ENCODE results near the gene HLCS. TPM values are rescaled to one million over a fixed set of nuclear protein-coding genes. Genes with fewer than 3 reads are reported as not detected.

Gene HLCS
- polyA plus RNA-seq (2013, experiment 1 of 2), result 11.5 TPM
- polyA plus RNA-seq (2013, experiment 2 of 2), result 11.3 TPM

DNA sequence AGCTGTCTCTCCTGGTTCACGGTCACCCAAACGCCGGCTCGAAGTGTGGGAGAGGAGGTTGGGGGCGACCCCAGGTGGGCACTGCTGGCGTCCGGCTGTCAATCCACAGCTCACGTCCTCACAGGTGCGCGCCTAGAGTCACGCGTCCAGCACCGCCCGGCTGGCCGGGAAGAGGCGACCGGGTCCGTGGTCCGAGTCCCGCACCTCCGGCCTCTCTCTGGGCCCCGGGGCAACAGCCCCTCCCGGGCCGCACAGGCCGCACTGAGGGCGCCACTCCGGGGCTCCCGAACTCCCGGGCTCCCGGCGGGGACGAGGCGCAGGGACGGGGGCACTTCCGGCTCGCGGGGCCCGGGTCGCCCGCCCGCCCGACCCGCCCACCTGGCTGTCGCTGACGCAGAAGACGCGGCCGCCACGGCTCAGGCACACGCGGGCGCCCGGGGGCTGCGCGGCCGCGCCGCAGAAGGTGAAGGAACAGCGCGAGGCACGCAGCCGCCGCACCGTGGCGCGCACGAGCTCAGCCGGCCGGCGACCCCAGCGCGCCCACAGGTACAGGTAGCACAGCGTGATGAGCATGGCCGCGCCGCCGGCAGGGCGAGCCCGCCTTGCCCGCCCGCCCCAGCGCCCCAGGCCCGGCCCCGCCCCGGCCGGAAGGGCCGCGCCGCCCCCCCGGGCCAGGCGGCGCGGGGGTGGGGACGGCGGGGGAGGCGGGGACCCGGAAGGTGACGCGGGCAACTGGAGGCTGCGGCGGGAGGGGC is at the start of gene HLCS:
Gene HLCS (minus strand): TSS at position 604 of the 755 bp plus-strand sequence. CDS start 31 bp downstream, at position 573.
- H2BK5ac ChIP-seq (ENCODE audit: low read length), result no peak within 1 kb of the TSS
- peak within 1 kb of the TSS; percentile 97 for H3K23ac ChIP-seq (ENCODE audit: low read depth, low read length, poor library complexity)
- no peak within 1 kb of the TSS for H3K14ac ChIP-seq (ENCODE audit: low read length)
- H3K4me2 ChIP-seq (ENCODE audit: insufficient read depth, low read length, poor library complexity, severe bottlenecking), result peak within 1 kb of the TSS; percentile 66
- H3K36me3 ChIP-seq (replicated peaks in 1 of 2; ENCODE audit: control insufficient read depth in 2 of 2, insufficient read depth in 2 of 2, low read length in 2 of 2), result peaks cover 0 to 9% of the 10 kb centered on the region in 2 donors
- no peaks in the 10 kb centered on the region for H3K27me3 ChIP-seq (ENCODE audit: control insufficient read depth in 3 of 3, insufficient read depth in 3 of 3, low read depth in 1 of 3, low read length in 3 of 3)
- peaks cover 2% of the 10 kb centered on the region for H3K79me1 ChIP-seq (ENCODE audit: low read depth, low read length)
- peak within 1 kb of the TSS; percentile 41 for H2BK12ac ChIP-seq (ENCODE audit: low read length)
- H3K4me3 ChIP-seq (ENCODE audit: low read length in 2 of 2), result peak within 1 kb of the TSS; percentile 58 to 97
- peak within 1 kb of the TSS; percentile 92 for H2AFZ ChIP-seq (ENCODE audit: low read length)
- H3K4me1 ChIP-seq (ENCODE audit: control insufficient read depth in 2 of 2, insufficient read depth in 1 of 2, low read depth in 1 of 2, low read length in 2 of 2), result peaks cover 3 to 7% of the 10 kb centered on the region in 2 donors
- no peak within 1 kb of the TSS for H2BK15ac ChIP-seq (ENCODE audit: low read length)
- peak within 1 kb of the TSS; percentile 96 for H3K18ac ChIP-seq (ENCODE audit: low read length)
- H3K9ac ChIP-seq (ENCODE audit: low read depth, low read length, poor library complexity), result peak within 1 kb of the TSS; percentile 91
- H3K4ac ChIP-seq (ENCODE audit: low read length), result no peak within 1 kb of the TSS
- H2BK120ac ChIP-seq (ENCODE audit: low read depth, low read length), result no peak within 1 kb of the TSS
- H4K8ac ChIP-seq (ENCODE audit: low read depth, low read length), result peak within 1 kb of the TSS; percentile 82
- H2AK5ac ChIP-seq (ENCODE audit: low read depth, low read length), result peak within 1 kb of the TSS; percentile 75
- no CpG with 5 or more reads among the region's 101 CpGs for WGBS, 2 donors (ENCODE audit: extremely low coverage in 2 of 2, insufficient read length in 2 of 2, insufficient replicate concordance in 1 of 2)
- H3K27ac ChIP-seq (replicated peaks; ENCODE audit: low read length), result peak within 1 kb of the TSS; percentile 67
- peak; percentile 62 for DNase-seq (ENCODE audit: low spot score)
- peaks cover 0 to 2% of the 10 kb centered on the region in 2 donors for H3K9me3 ChIP-seq (replicated peaks in 1 of 2; ENCODE audit: control insufficient read depth in 2 of 2, insufficient read depth in 1 of 2, low read depth in 1 of 2, low read length in 2 of 2)
- H4K91ac ChIP-seq (ENCODE audit: low read depth, low read length, poor library complexity), result no peak within 1 kb of the TSS

- WGBS, 2 donors (ENCODE audit: extremely low coverage in 2 of 2, insufficient read length in 2 of 2, insufficient replicate concordance in 1 of 2), result no CpG with 5 or more reads among the region's 30 CpGs
- H3K4ac ChIP-seq (ENCODE audit: low read length), result no peak overlapping the region
- no peak overlapping the region for H2BK15ac ChIP-seq (ENCODE audit: low read length)
- H3K9me3 ChIP-seq (replicated peaks in 1 of 2; ENCODE audit: control insufficient read depth in 2 of 2, insufficient read depth in 1 of 2, low read depth in 1 of 2, low read length in 2 of 2), result peaks cover 2 to 10% of the 10 kb centered on the region in 2 donors
- H3K4me1 ChIP-seq (ENCODE audit: control insufficient read depth in 2 of 2, insufficient read depth in 1 of 2, low read depth in 1 of 2, low read length in 2 of 2), result peaks cover 0 to 3% of the 10 kb centered on the region in 2 donors
- no peaks in the 10 kb centered on the region for H3K36me3 ChIP-seq (replicated peaks in 1 of 2; ENCODE audit: control insufficient read depth in 2 of 2, insufficient read depth in 2 of 2, low read length in 2 of 2)
- no peak overlapping the region for H3K4me3 ChIP-seq (ENCODE audit: low read length in 2 of 2)
- H2BK5ac ChIP-seq (ENCODE audit: low read length), result no peak overlapping the region
- H3K9ac ChIP-seq (ENCODE audit: low read depth, low read length, poor library complexity), result no peak overlapping the region
- peak overlapping the region; percentile 47 for H2AFZ ChIP-seq (ENCODE audit: low read length)
- no peak overlapping the region for H2BK120ac ChIP-seq (ENCODE audit: low read depth, low read length)
- H4K91ac ChIP-seq (ENCODE audit: low read depth, low read length, poor library complexity), result no peak overlapping the region
- H3K18ac ChIP-seq (ENCODE audit: low read length), result peak overlapping the region; percentile 60
- no peak overlapping the region for H4K8ac ChIP-seq (ENCODE audit: low read depth, low read length)
- no peak overlapping the region for H3K14ac ChIP-seq (ENCODE audit: low read length)
- no peak overlapping the region for H2AK5ac ChIP-seq (ENCODE audit: low read depth, low read length)
- H3K4me2 ChIP-seq (ENCODE audit: insufficient read depth, low read length, poor library complexity, severe bottlenecking), result peak overlapping the region; percentile 13
- peak; percentile 83 for DNase-seq (ENCODE audit: low spot score)
- no peaks in the 10 kb centered on the region for H3K79me1 ChIP-seq (ENCODE audit: low read depth, low read length)
- H2BK12ac ChIP-seq (ENCODE audit: low read length), result no peak overlapping the region
- no peak overlapping the region for H3K23ac ChIP-seq (ENCODE audit: low read depth, low read length, poor library complexity)
- H3K27ac ChIP-seq (replicated peaks; ENCODE audit: low read length), result no peak overlapping the region
- peaks cover 0 to 32% (median 7%) of the 10 kb centered on the region in 3 experiments for H3K27me3 ChIP-seq (ENCODE audit: control insufficient read depth in 3 of 3, insufficient read depth in 3 of 3, low read depth in 1 of 3, low read length in 3 of 3)
Measured at GRCh38 chr21:37009740-37010341, 43.4 kb upstream of the HLCS start.

- H3K27me3 ChIP-seq (ENCODE audit: control insufficient read depth in 3 of 3, insufficient read depth in 3 of 3, low read depth in 1 of 3, low read length in 3 of 3), result peaks cover 0 to 32% (median 7%) of the 10 kb centered on the region in 3 experiments
- H2AK5ac ChIP-seq (ENCODE audit: low read depth, low read length), result no peak overlapping the region
- H3K18ac ChIP-seq (ENCODE audit: low read length), result no peak overlapping the region
- H2BK15ac ChIP-seq (ENCODE audit: low read length), result no peak overlapping the region
- H3K79me1 ChIP-seq (ENCODE audit: low read depth, low read length), result no peaks in the 10 kb centered on the region
- no peak overlapping the region for H4K91ac ChIP-seq (ENCODE audit: low read depth, low read length, poor library complexity)
- H3K4me1 ChIP-seq (ENCODE audit: control insufficient read depth in 2 of 2, insufficient read depth in 1 of 2, low read depth in 1 of 2, low read length in 2 of 2), result peaks cover 0 to 3% of the 10 kb centered on the region in 2 donors
- H3K4me2 ChIP-seq (ENCODE audit: insufficient read depth, low read length, poor library complexity, severe bottlenecking), result no peak overlapping the region
- H2BK120ac ChIP-seq (ENCODE audit: low read depth, low read length), result no peak overlapping the region
- no peak overlapping the region for H2BK5ac ChIP-seq (ENCODE audit: low read length)
- no peak overlapping the region for H4K8ac ChIP-seq (ENCODE audit: low read depth, low read length)
- no peak overlapping the region for H3K14ac ChIP-seq (ENCODE audit: low read length)
- no peak overlapping the region for H3K4ac ChIP-seq (ENCODE audit: low read length)
- no peaks in the 10 kb centered on the region for H3K36me3 ChIP-seq (replicated peaks in 1 of 2; ENCODE audit: control insufficient read depth in 2 of 2, insufficient read depth in 2 of 2, low read length in 2 of 2)
- H3K9ac ChIP-seq (ENCODE audit: low read depth, low read length, poor library complexity), result no peak overlapping the region
- H2AFZ ChIP-seq (ENCODE audit: low read length), result peak overlapping the region; percentile 61
- peaks cover 2 to 10% of the 10 kb centered on the region in 2 donors for H3K9me3 ChIP-seq (replicated peaks in 1 of 2; ENCODE audit: control insufficient read depth in 2 of 2, insufficient read depth in 1 of 2, low read depth in 1 of 2, low read length in 2 of 2)
- no CpG with 5 or more reads among the region's 12 CpGs for WGBS, 2 donors (ENCODE audit: extremely low coverage in 2 of 2, insufficient read length in 2 of 2, insufficient replicate concordance in 1 of 2)
- no peak overlapping the region for H3K23ac ChIP-seq (ENCODE audit: low read depth, low read length, poor library complexity)
- H3K4me3 ChIP-seq (ENCODE audit: low read length in 2 of 2), result no peak overlapping the region
- H2BK12ac ChIP-seq (ENCODE audit: low read length), result no peak overlapping the region
- no peak for DNase-seq (ENCODE audit: low spot score)
- H3K27ac ChIP-seq (replicated peaks; ENCODE audit: low read length), result no peak overlapping the region
Measured at GRCh38 chr21:37008724-37009123, 42.3 kb upstream of the HLCS start.

Data from neuronal stem cell (in vitro differentiated cells).